ENCODE measurements around the gene CCDC142. TPM values are rescaled to one million over a fixed set of nuclear protein-coding genes. Genes with fewer than 3 reads are reported as not detected.

CCDC142 gene
- total RNA-seq, 1 donor from 2014 or later = 16.1 TPM

GRCh38 chr2:74501335-74502071 lies 18.7 kb upstream of the CCDC142 start:
- peaks cover 41% of the 10 kb centered on the region for H3K27me3 ChIP-seq
- ATAC-seq (no peak), DNase-seq (no peak)
- intact Hi-C loops (cut with DNase I) = no loop called here
- no peak for TF ChIP-seq CTCF (IDR thresholded peaks at IDR 0.05)
- H3K36me3 ChIP-seq = peaks cover 14% of the 10 kb centered on the region
- H3K9me3 ChIP-seq = no peaks in the 10 kb centered on the region
- no peak overlapping the region for H3K27ac ChIP-seq
- no peak overlapping the region for H3K4me3 ChIP-seq
- peaks cover 54% of the 10 kb centered on the region for H3K4me1 ChIP-seq

GRCh38 chr2:74500578-74500946 lies 17.8 kb upstream of the CCDC142 start:
- Histone ChIP-seq H3K4me3 (no peak overlapping the region), H3K4me1 (peaks cover 45% of the 10 kb centered on the region), H3K36me3 (peaks cover 9% of the 10 kb centered on the region), H3K27ac (no peak overlapping the region), H3K27me3 (peaks cover 41% of the 10 kb centered on the region), H3K9me3 (no peaks in the 10 kb centered on the region)
- intact Hi-C loops (cut with DNase I) = no loop called here
- DNase-seq = no peak
- ATAC-seq = no peak
- TF ChIP-seq CTCF (IDR thresholded peaks at IDR 0.05) = no peak

GRCh38 chr2:74499940-74500577 lies 17.3 kb upstream of the CCDC142 start:
- Histone ChIP-seq H3K4me3 (no peak overlapping the region), H3K27me3 (peaks cover 41% of the 10 kb centered on the region), H3K9me3 (no peaks in the 10 kb centered on the region), H3K36me3 (peaks cover 5% of the 10 kb centered on the region), H3K4me1 (peaks cover 40% of the 10 kb centered on the region), H3K27ac (no peak overlapping the region)
- ATAC-seq (no peak), DNase-seq (no peak)
- no peak for TF ChIP-seq CTCF (IDR thresholded peaks at IDR 0.05)
- intact Hi-C loops (cut with DNase I) = loop anchor here (10.0 kb wide), 1 partner anchor 85 kb away; no protein-coding TSS in a partner anchor

- no peaks in the 10 kb centered on the region for H3K36me3 ChIP-seq
- peaks cover 41% of the 10 kb centered on the region for H3K27me3 ChIP-seq
- DNase-seq (no peak), ATAC-seq (no peak)
- intact Hi-C loops (cut with DNase I) = loop anchor here (10.0 kb wide), 1 partner anchor 85 kb away; no protein-coding TSS in a partner anchor
- peak within 1 kb of the TSS; percentile 44 for H3K4me3 ChIP-seq
- peaks cover 39% of the 10 kb centered on the region for H3K4me1 ChIP-seq
- H3K9me3 ChIP-seq = no peaks in the 10 kb centered on the region
- no peak for TF ChIP-seq CTCF (IDR thresholded peaks at IDR 0.05)
- H3K27ac ChIP-seq = no peak within 1 kb of the TSS
Observed at GRCh38 chr2:74499267-74499939, 16.6 kb upstream of the CCDC142 start, which contains the start of gene LBX2. Gene LBX2 (minus strand): TSS chr2:74499603. CDS start chr2:74499537, 66 bp downstream.

GRCh38 chr2:74498500-74499266 lies 15.9 kb upstream of the CCDC142 start:
- no peak for TF ChIP-seq CTCF (IDR thresholded peaks at IDR 0.05)
- intact Hi-C loops (cut with DNase I) = loop anchor here (10.0 kb wide), 1 partner anchor 86 kb away; no protein-coding TSS in a partner anchor
- DNase-seq (no peak), ATAC-seq (peak; percentile 1)
- H3K4me3 ChIP-seq = peak overlapping the region; percentile 44
- peaks cover 2% of the 10 kb centered on the region for H3K36me3 ChIP-seq
- H3K27ac ChIP-seq = no peak overlapping the region
- peaks cover 41% of the 10 kb centered on the region for H3K27me3 ChIP-seq
- peaks cover 34% of the 10 kb centered on the region for H3K4me1 ChIP-seq
- H3K9me3 ChIP-seq = no peaks in the 10 kb centered on the region
